NCI-H2107 treated with DMSO at 0.1 percent for 48 hours (cell line): Measurements from ENCODE around the gene CDH13.

Experiments
- DNase-seq: peaks from one replicate; lab custom pipeline; 2025; ENCODE audit not compliant: unreplicated experiment; lab: John Stamatoyannopoulos, UW

Gene CDH13

GRCh38 chr16:82936941-82937551 lies 310.3 kb downstream of the CDH13 start:
- no peak for DNase-seq

- no peak for DNase-seq
These were observed 311.3 kb downstream of the CDH13 start for GRCh38 chr16:82937926-82938520.

- DNase-seq: no peak
These were observed 316.6 kb downstream of the CDH13 start for GRCh38 chr16:82943371-82943770.

- no peak for DNase-seq
These were observed 318.8 kb downstream of the CDH13 start for GRCh38 chr16:82945420-82946101.

- DNase-seq: no peak
These were observed 320.9 kb downstream of the CDH13 start for GRCh38 chr16:82947698-82948097.

GRCh38 chr16:82949016-82949415 lies 322.2 kb downstream of the CDH13 start:
- no peak for DNase-seq

- no peak for DNase-seq
These were observed 326.7 kb downstream of the CDH13 start for GRCh38 chr16:82953517-82953916.

GRCh38 chr16:82954224-82954929 lies 327.6 kb downstream of the CDH13 start:
- DNase-seq: no peak

GRCh38 chr16:82955741-82956348 lies 329.1 kb downstream of the CDH13 start:
- no peak for DNase-seq

GRCh38 chr16:82957212-82957611 lies 330.4 kb downstream of the CDH13 start:
- DNase-seq: no peak

- DNase-seq: no peak
These were observed 334.1 kb downstream of the CDH13 start for GRCh38 chr16:82960918-82961317.

GRCh38 chr16:82963653-82964052 lies 336.9 kb downstream of the CDH13 start:
- no peak for DNase-seq

GRCh38 chr16:82965808-82966207 lies 339.0 kb downstream of the CDH13 start:
- no peak for DNase-seq

- no peak for DNase-seq
These were observed 340.7 kb downstream of the CDH13 start for GRCh38 chr16:82967424-82967823.

- no peak for DNase-seq
These were observed 344.4 kb downstream of the CDH13 start for GRCh38 chr16:82971126-82971525.

- DNase-seq: no peak
These were observed 345.7 kb downstream of the CDH13 start for GRCh38 chr16:82972331-82972919.

- DNase-seq: no peak
These were observed 352.8 kb downstream of the CDH13 start for GRCh38 chr16:82979406-82980111.

- DNase-seq: no peak
These were observed 354.0 kb downstream of the CDH13 start for GRCh38 chr16:82980810-82981209.

GRCh38 chr16:82987767-82988166 lies 361.0 kb downstream of the CDH13 start:
- no peak for DNase-seq

GRCh38 chr16:82990155-82990554 lies 363.4 kb downstream of the CDH13 start:
- DNase-seq: no peak
